ENCODE results near the gene IFITM10. TPM values are rescaled to one million over a fixed set of nuclear protein-coding genes. Genes with fewer than 3 reads are reported as not detected.

IFITM10 gene
- total RNA-seq, 1 donor from 2014 or later: 0.64 TPM

GRCh38 chr11:1766719-1767398 is 16.5 kb upstream of the IFITM10 start:
- Mint-ChIP-seq H3K27me3 (ENCODE audit: unreplicated experiment) (peaks cover 9% of the 10 kb centered on the region), H3K36me3 (ENCODE audit: low read depth, unreplicated experiment) (no peaks in the 10 kb centered on the region), H3K27ac (ENCODE audit: unreplicated experiment) (no peak overlapping the region), H3K4me3 (ENCODE audit: unreplicated experiment) (no peak overlapping the region), H3K4me1 (ENCODE audit: unreplicated experiment) (peaks cover 3% of the 10 kb centered on the region), H3K9me3 (ENCODE audit: unreplicated experiment) (no peaks in the 10 kb centered on the region)
- TF ChIP-seq, protein P1, sequence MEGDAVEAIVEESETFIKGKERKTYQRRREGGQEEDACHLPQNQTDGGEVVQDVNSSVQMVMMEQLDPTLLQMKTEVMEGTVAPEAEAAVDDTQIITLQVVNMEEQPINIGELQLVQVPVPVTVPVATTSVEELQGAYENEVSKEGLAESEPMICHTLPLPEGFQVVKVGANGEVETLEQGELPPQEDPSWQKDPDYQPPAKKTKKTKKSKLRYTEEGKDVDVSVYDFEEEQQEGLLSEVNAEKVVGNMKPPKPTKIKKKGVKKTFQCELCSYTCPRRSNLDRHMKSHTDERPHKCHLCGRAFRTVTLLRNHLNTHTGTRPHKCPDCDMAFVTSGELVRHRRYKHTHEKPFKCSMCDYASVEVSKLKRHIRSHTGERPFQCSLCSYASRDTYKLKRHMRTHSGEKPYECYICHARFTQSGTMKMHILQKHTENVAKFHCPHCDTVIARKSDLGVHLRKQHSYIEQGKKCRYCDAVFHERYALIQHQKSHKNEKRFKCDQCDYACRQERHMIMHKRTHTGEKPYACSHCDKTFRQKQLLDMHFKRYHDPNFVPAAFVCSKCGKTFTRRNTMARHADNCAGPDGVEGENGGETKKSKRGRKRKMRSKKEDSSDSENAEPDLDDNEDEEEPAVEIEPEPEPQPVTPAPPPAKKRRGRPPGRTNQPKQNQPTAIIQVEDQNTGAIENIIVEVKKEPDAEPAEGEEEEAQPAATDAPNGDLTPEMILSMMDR (IDR thresholded peaks at IDR 0.05; ENCODE audit: unreplicated experiment): no peak
- DNase-seq (ENCODE audit: low spot score): no peak

DNA sequence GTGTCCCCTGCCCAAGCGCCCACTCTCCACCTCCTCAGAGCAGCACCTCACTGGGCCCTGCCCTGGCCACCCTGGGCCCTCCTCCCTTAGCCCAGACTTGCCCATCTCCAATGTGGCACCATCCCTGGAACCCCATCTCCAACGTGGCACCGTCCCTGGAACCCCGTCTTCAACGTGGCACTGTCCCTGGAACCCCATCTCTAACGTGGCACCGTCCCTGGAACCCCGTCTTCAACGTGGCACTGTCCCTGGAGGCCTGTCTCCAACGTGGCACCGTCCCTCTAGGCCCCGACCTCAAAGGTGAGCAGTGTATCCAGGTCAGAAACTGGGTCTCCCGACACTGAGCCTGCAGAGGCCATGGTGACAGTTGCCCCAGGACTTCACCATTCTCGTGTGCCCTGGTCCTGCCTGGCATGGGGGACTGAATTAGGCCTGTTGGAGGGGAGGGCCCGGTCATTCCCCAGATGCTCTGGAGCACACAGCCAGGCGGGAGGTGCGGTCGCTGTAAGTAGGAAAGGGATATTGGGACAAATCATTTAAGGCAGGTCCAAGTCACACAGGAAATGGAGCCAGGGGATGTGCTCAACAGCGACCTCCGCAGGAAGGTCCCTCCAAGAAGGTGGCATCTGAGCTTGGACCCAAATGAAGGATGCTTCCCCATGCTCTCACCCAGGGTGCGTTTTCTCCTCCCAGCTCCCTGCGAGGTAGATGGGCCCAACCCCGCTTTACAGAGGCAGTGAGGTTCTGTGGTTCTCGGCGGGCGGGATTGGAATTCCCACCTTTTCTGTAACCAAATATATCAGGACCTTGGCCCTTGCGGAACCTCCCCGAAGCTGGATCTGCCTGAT is 15.7 kb upstream of the IFITM10 start:
- Mint-ChIP-seq H3K4me1 (ENCODE audit: unreplicated experiment) (peaks cover 3% of the 10 kb centered on the region), H3K4me3 (ENCODE audit: unreplicated experiment) (no peak overlapping the region), H3K27me3 (ENCODE audit: unreplicated experiment) (peaks cover 8% of the 10 kb centered on the region), H3K27ac (ENCODE audit: unreplicated experiment) (no peak overlapping the region), H3K9me3 (ENCODE audit: unreplicated experiment) (no peaks in the 10 kb centered on the region), H3K36me3 (ENCODE audit: low read depth, unreplicated experiment) (no peaks in the 10 kb centered on the region)
- TF ChIP-seq, protein P1 (IDR thresholded peaks at IDR 0.05; ENCODE audit: unreplicated experiment): peak; percentile 22
- no peak for DNase-seq (ENCODE audit: low spot score)

DNA sequence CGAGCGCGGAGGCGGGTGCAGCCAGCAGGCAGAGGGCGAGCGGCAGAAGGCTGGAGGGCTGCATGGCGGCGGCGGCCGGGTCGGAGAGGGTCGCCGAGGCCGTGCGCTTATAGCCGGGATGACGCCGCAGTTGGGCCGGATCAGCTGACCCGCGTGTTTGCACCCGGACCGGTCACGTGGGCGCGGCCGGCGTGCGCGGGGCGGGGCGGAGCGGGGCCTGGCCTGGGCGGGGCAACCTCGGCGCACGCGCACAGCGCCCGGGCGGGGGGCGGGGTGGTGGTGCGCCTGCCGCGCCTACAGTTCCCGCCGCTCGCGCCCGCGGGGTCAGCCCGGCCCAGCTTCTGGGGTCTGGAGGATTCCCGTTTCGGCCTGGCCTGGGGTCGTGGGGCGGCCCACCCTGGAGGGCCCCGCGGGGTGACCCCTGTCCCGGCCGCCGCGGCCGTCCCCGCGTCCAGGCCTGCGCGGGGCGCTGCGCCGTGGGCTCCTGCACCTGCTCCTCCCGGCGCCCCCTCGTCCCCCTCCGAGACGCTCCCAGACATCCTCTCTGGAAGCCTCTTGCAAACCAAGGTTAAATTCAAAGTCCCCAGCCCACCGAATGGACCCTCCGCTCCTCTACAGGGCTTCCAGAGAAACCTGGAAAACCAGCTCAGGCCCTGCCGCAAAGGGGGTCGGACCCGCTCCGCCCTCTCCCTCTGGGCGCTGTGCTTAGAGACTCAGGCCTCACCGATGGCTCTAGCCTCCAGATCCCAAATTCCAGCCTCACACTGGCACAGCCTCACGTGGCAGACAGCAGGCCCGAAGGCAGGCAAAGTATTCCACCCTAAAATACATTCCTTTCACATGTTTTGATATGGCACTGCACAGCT is 13.6 kb upstream of the IFITM10 start, which contains the start of gene CTSD:
TSS of gene CTSD (minus strand) at position 132 of the 866 bp plus-strand sequence. CDS start at position 64, 68 bp downstream.
- Mint-ChIP-seq H3K4me1 (ENCODE audit: unreplicated experiment) (peaks cover 3% of the 10 kb centered on the region), H3K27ac (ENCODE audit: unreplicated experiment) (no peak within 1 kb of the TSS), H3K27me3 (ENCODE audit: unreplicated experiment) (peaks cover 6% of the 10 kb centered on the region), H3K36me3 (ENCODE audit: low read depth, unreplicated experiment) (no peaks in the 10 kb centered on the region), H3K9me3 (ENCODE audit: unreplicated experiment) (no peaks in the 10 kb centered on the region), H3K4me3 (ENCODE audit: unreplicated experiment) (peak within 1 kb of the TSS; percentile 94)
- DNase-seq (ENCODE audit: low spot score): peak; percentile 93
- TF ChIP-seq, protein P1 (IDR thresholded peaks at IDR 0.05; ENCODE audit: unreplicated experiment): no peak

DNA sequence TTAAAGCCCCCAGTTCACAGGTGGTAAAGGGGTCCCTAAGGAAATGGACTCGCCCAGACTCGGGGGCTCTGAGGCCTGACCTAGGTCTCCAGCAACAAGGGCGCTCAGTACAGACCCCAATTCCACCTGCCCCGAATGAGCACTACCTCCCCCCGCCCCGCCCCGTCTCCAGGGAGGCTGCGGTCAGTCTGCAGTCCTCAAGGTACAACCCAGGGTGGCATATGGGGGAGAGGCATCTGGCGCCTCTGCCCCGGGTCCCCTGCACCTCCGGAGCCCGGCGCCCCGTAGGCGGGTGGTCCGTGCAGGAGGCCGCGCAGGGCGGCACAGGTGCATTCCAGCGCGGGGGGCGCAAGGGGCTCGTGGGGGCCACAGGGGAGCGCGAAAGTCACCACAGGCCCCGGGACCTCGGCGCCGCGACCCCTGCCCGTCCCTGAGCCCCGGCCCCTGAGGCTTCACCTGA is 13.0 kb upstream of the IFITM10 start:
- no peaks in the 10 kb centered on the region for H3K9me3 Mint-ChIP-seq (ENCODE audit: unreplicated experiment)
- peak overlapping the region; percentile 62 for H3K4me3 Mint-ChIP-seq (ENCODE audit: unreplicated experiment)
- no peak for DNase-seq (ENCODE audit: low spot score)
- H3K27ac Mint-ChIP-seq (ENCODE audit: unreplicated experiment): no peak overlapping the region
- H3K36me3 Mint-ChIP-seq (ENCODE audit: low read depth, unreplicated experiment): no peaks in the 10 kb centered on the region
- peaks cover 6% of the 10 kb centered on the region for H3K27me3 Mint-ChIP-seq (ENCODE audit: unreplicated experiment)
- H3K4me1 Mint-ChIP-seq (ENCODE audit: unreplicated experiment): peaks cover 3% of the 10 kb centered on the region
- TF ChIP-seq, protein P1 (IDR thresholded peaks at IDR 0.05; ENCODE audit: unreplicated experiment): no peak
